ENCODE results near the gene ITCH. TPM values are rescaled to one million over a fixed set of nuclear protein-coding genes. Genes with fewer than 3 reads are reported as not detected.

ITCH gene
- total RNA-seq, 2 experiments from 2014 or later = 52.1 to 59.9 TPM

GRCh38 chr20:34535857-34536256 is 172.8 kb downstream of the ITCH start:
- Mint-ChIP-seq H3K9me3 (ENCODE audit: insufficient read depth) (no peaks in the 10 kb centered on the region), H3K36me3 (ENCODE audit: low read depth) (peaks cover 40% of the 10 kb centered on the region), H3K4me3 (no peak overlapping the region), H3K27me3 (ENCODE audit: low read depth) (no peaks in the 10 kb centered on the region), H3K27ac (no peak overlapping the region), H3K4me1 (ENCODE audit: low read depth) (peaks cover 2% of the 10 kb centered on the region)
- ChIA-PET CTCF (interaction anchor here (1.2 to 2.0 kb wide), 2 partner anchors 173 to 234 kb away, joined by 3 to 10 read pairs; no protein-coding TSS in a partner anchor), POLR2A (no interaction called here)
- ATAC-seq (no peak), DNase-seq (no peak)

- ChIA-PET CTCF (interaction anchor here (1.2 to 5.0 kb wide), 7 partner anchors 14 to 233 kb away, joined by 3 to 77 read pairs (median 4); partner anchors contain the start of gene TP53INP2), POLR2A (interaction anchor here (1.0 kb wide), 1 partner anchor 168 kb away, joined by 3 read pairs; no protein-coding TSS in a partner anchor)
- no peak overlapping the region for H3K4me3 Mint-ChIP-seq
- H3K9me3 Mint-ChIP-seq (ENCODE audit: insufficient read depth) = no peaks in the 10 kb centered on the region
- H3K27me3 Mint-ChIP-seq (ENCODE audit: low read depth) = no peaks in the 10 kb centered on the region
- peaks cover 44% of the 10 kb centered on the region for H3K36me3 Mint-ChIP-seq (ENCODE audit: low read depth)
- peak; percentile 47 for ATAC-seq
- no peak overlapping the region for H3K27ac Mint-ChIP-seq
- peak; percentile 51 for DNase-seq
- H3K4me1 Mint-ChIP-seq (ENCODE audit: low read depth) = peaks cover 2% of the 10 kb centered on the region
Observed at GRCh38 chr20:34536798-34537394, 173.8 kb downstream of the ITCH start.

- POLR2A ChIA-PET = interaction anchor here (1.0 kb wide), 1 partner anchor 169 kb away, joined by 3 read pairs; no protein-coding TSS in a partner anchor
- no peak overlapping the region for H3K4me3 Mint-ChIP-seq
- ATAC-seq = no peak
Observed at GRCh38 chr20:34537651-34538050, 174.6 kb downstream of the ITCH start.

GRCh38 chr20:34538671-34539123 is 175.6 kb downstream of the ITCH start:
- DNase-seq (peak; percentile 66), ATAC-seq (peak; percentile 66)
- Mint-ChIP-seq H3K27me3 (ENCODE audit: low read depth) (no peaks in the 10 kb centered on the region), H3K4me1 (ENCODE audit: low read depth) (peaks cover 2% of the 10 kb centered on the region), H3K27ac (no peak overlapping the region), H3K4me3 (no peak overlapping the region), H3K36me3 (ENCODE audit: low read depth) (peaks cover 44% of the 10 kb centered on the region), H3K9me3 (ENCODE audit: insufficient read depth) (no peaks in the 10 kb centered on the region)
- ChIA-PET POLR2A (no interaction called here), CTCF (interaction anchor here (0.6 to 5.0 kb wide), 28 partner anchors 8 to 287 kb away, joined by 3 to 77 read pairs (median 4); partner anchors contain the start of genes NCOA6 and TP53INP2)

More at GRCh38 chr20:34537651-34538050, 174.6 kb downstream of the ITCH start:
- Mint-ChIP-seq H3K27me3 (ENCODE audit: low read depth) (no peaks in the 10 kb centered on the region), H3K9me3 (ENCODE audit: insufficient read depth) (no peaks in the 10 kb centered on the region), H3K4me1 (ENCODE audit: low read depth) (peaks cover 2% of the 10 kb centered on the region), H3K36me3 (ENCODE audit: low read depth) (peaks cover 44% of the 10 kb centered on the region), H3K27ac (no peak overlapping the region)
- CTCF ChIA-PET = interaction anchor here (0.9 to 5.0 kb wide), 10 partner anchors 11 to 232 kb away, joined by 3 to 77 read pairs (median 6); partner anchors contain the start of gene TP53INP2
- DNase-seq = no peak

- H3K4me3 Mint-ChIP-seq = no peak overlapping the region
Observed at GRCh38 chr20:34539756-34540155, 176.7 kb downstream of the ITCH start.

GRCh38 chr20:34540596-34541263 is 177.7 kb downstream of the ITCH start:
- POLR2A ChIA-PET = no interaction called here

More at GRCh38 chr20:34539756-34540155, 176.7 kb downstream of the ITCH start:
- peaks cover 36% of the 10 kb centered on the region for H3K36me3 Mint-ChIP-seq (ENCODE audit: low read depth)
- CTCF ChIA-PET = interaction anchor here (1.1 to 5.0 kb wide), 9 partner anchors 9 to 230 kb away, joined by 3 to 77 read pairs (median 4); partner anchors contain the start of gene TP53INP2
- no peaks in the 10 kb centered on the region for H3K27me3 Mint-ChIP-seq (ENCODE audit: low read depth)
- POLR2A ChIA-PET = no interaction called here
- H3K27ac Mint-ChIP-seq = no peak overlapping the region
- DNase-seq (no peak), ATAC-seq (no peak)
- peaks cover 10% of the 10 kb centered on the region for H3K4me1 Mint-ChIP-seq (ENCODE audit: low read depth)
- H3K9me3 Mint-ChIP-seq (ENCODE audit: insufficient read depth) = no peaks in the 10 kb centered on the region

GRCh38 chr20:34541264-34541901 is 178.3 kb downstream of the ITCH start:
- POLR2A ChIA-PET = no interaction called here
- H3K4me3 Mint-ChIP-seq = no peak overlapping the region
- CTCF ChIA-PET = interaction anchor here (0.8 to 5.0 kb wide), 4 partner anchors 164 to 229 kb away, joined by 3 to 77 read pairs (median 6); partner anchors contain the start of gene TP53INP2
- peaks cover 24% of the 10 kb centered on the region for H3K36me3 Mint-ChIP-seq (ENCODE audit: low read depth)
- DNase-seq (no peak), ATAC-seq (no peak)
- H3K9me3 Mint-ChIP-seq (ENCODE audit: insufficient read depth) = no peaks in the 10 kb centered on the region
- H3K27ac Mint-ChIP-seq = no peak overlapping the region
- no peaks in the 10 kb centered on the region for H3K27me3 Mint-ChIP-seq (ENCODE audit: low read depth)
- peaks cover 11% of the 10 kb centered on the region for H3K4me1 Mint-ChIP-seq (ENCODE audit: low read depth)

More at GRCh38 chr20:34540596-34541263, 177.7 kb downstream of the ITCH start:
- H3K4me3 Mint-ChIP-seq = no peak overlapping the region
- peaks cover 27% of the 10 kb centered on the region for H3K36me3 Mint-ChIP-seq (ENCODE audit: low read depth)
- H3K27ac Mint-ChIP-seq = no peak overlapping the region
- CTCF ChIA-PET = interaction anchor here (0.7 to 5.0 kb wide), 5 partner anchors 17 to 228 kb away, joined by 3 to 77 read pairs (median 4); partner anchors contain the start of gene TP53INP2
- no peak for DNase-seq
- H3K27me3 Mint-ChIP-seq (ENCODE audit: low read depth) = no peaks in the 10 kb centered on the region
- no peak for ATAC-seq
- H3K4me1 Mint-ChIP-seq (ENCODE audit: low read depth) = peaks cover 11% of the 10 kb centered on the region
- no peaks in the 10 kb centered on the region for H3K9me3 Mint-ChIP-seq (ENCODE audit: insufficient read depth)

GRCh38 chr20:34541917-34542316 is 178.8 kb downstream of the ITCH start:
- peaks cover 21% of the 10 kb centered on the region for H3K36me3 Mint-ChIP-seq (ENCODE audit: low read depth)
- H3K27me3 Mint-ChIP-seq (ENCODE audit: low read depth) = no peaks in the 10 kb centered on the region
- H3K27ac Mint-ChIP-seq = no peak overlapping the region
- ChIA-PET POLR2A (no interaction called here), CTCF (no interaction called here)
- H3K4me3 Mint-ChIP-seq = no peak overlapping the region
- no peaks in the 10 kb centered on the region for H3K9me3 Mint-ChIP-seq (ENCODE audit: insufficient read depth)
- DNase-seq = no peak
- H3K4me1 Mint-ChIP-seq (ENCODE audit: low read depth) = peaks cover 11% of the 10 kb centered on the region
- no peak for ATAC-seq

- H3K27me3 Mint-ChIP-seq (ENCODE audit: low read depth) = no peaks in the 10 kb centered on the region
- no peaks in the 10 kb centered on the region for H3K9me3 Mint-ChIP-seq (ENCODE audit: insufficient read depth)
- no peak overlapping the region for H3K4me3 Mint-ChIP-seq
- H3K4me1 Mint-ChIP-seq (ENCODE audit: low read depth) = peaks cover 11% of the 10 kb centered on the region
- POLR2A ChIA-PET = no interaction called here
- CTCF ChIA-PET = interaction anchor here (0.7 to 2.9 kb wide), 2 partner anchors 66 to 165 kb away, joined by 4 to 15 read pairs; no protein-coding TSS in a partner anchor
- no peak overlapping the region for H3K27ac Mint-ChIP-seq
- peaks cover 15% of the 10 kb centered on the region for H3K36me3 Mint-ChIP-seq (ENCODE audit: low read depth)
- no peak for ATAC-seq
- DNase-seq = no peak
Observed at GRCh38 chr20:34542439-34542838, 179.4 kb downstream of the ITCH start.

- Mint-ChIP-seq H3K4me3 (no peak overlapping the region), H3K4me1 (ENCODE audit: low read depth) (peaks cover 9% of the 10 kb centered on the region), H3K27ac (no peak overlapping the region), H3K9me3 (ENCODE audit: insufficient read depth) (no peaks in the 10 kb centered on the region), H3K27me3 (ENCODE audit: low read depth) (no peaks in the 10 kb centered on the region), H3K36me3 (ENCODE audit: low read depth) (peaks cover 15% of the 10 kb centered on the region)
- ChIA-PET POLR2A (interaction anchor here (0.9 to 1.1 kb wide), 2 partner anchors 11 to 220 kb away, joined by 3 read pairs; no protein-coding TSS in a partner anchor), CTCF (interaction anchor here (1.0 to 2.9 kb wide), 5 partner anchors 13 to 811 kb away, joined by 3 to 15 read pairs (median 12); no protein-coding TSS in a partner anchor)
- ATAC-seq = no peak
- DNase-seq = no peak
Observed at GRCh38 chr20:34543463-34544056, 180.5 kb downstream of the ITCH start.

All from activated CD8-positive, alpha-beta T cell treated with anti-CD3 and anti-CD28 coated beads, Interleukin-2, amount 10 ng/mL, durations not matched to agents 7 days and 5 days (primary cell).